Measurements from ENCODE around the gene CCNY. TPM values are rescaled to one million over a fixed set of nuclear protein-coding genes. Genes with fewer than 3 reads are reported as not detected.
"Not testable (repeated sequence)": the region's sequence is repeated elsewhere in the genome, so short reads cannot be mapped to it uniquely, and the experiment has no call there.

Gene CCNY
- polyA plus RNA-seq, 1 donor, result 55.2 TPM

DNA sequence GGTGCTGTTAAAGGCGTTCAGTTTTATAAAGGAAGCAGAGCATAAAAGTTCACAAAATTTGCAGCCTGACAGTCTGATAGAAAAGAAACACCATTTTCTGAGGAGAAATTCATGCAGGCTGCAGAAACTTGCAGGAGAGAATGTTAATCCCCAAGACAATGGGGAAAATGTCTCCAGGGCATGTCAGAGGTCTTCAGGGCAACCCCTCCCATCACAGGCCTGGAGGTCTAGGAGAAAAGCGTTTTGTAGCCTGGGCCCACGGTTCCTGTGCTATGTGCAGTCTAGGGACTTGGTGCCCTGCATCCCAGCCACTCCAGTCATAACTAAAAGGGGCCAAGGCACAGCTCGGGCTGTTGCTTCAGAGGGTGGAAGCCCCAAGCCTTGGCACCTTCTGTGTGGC, 200.5 kb downstream of the CCNY start:
- 100% methylated on average over 1 of the region's 4 CpGs for WGBS (ENCODE audit: insufficient coverage, low lambda C conversion rate)
- no peak for DNase-seq
- H3K36me3 ChIP-seq (ENCODE audit: control insufficient read depth, insufficient read depth, low read length), result peaks cover 50% of the 10 kb centered on the region
- H3K4me1 ChIP-seq (ENCODE audit: control insufficient read depth, insufficient read depth, low read length), result no peaks in the 10 kb centered on the region
- no peak overlapping the region for H3K4me3 ChIP-seq (ENCODE audit: low read length)
- H3K9me3 ChIP-seq (ENCODE audit: control insufficient read depth, low read depth, low read length), result no peaks in the 10 kb centered on the region
- H3K27ac ChIP-seq (ENCODE audit: low read length), result no peak overlapping the region
- H3K27me3 ChIP-seq (ENCODE audit: control insufficient read depth, insufficient read depth, low read length), result no peaks in the 10 kb centered on the region

- WGBS (ENCODE audit: insufficient coverage, low lambda C conversion rate), result no CpG with 5 or more reads among the region's 3 CpGs
- not testable (repeated sequence) for DNase-seq; H3K9me3 ChIP-seq (ENCODE audit: control insufficient read depth, low read depth, low read length); H3K4me1 ChIP-seq (ENCODE audit: control insufficient read depth, insufficient read depth, low read length); H3K27me3 ChIP-seq (ENCODE audit: control insufficient read depth, insufficient read depth, low read length); H3K27ac ChIP-seq (ENCODE audit: low read length); H3K4me3 ChIP-seq (ENCODE audit: low read length)
- H3K36me3 ChIP-seq (ENCODE audit: control insufficient read depth, insufficient read depth, low read length), result peaks cover 47% of the 10 kb centered on the region
Measured at GRCh38 chr10:35537925-35538324, 201.6 kb downstream of the CCNY start.

DNA sequence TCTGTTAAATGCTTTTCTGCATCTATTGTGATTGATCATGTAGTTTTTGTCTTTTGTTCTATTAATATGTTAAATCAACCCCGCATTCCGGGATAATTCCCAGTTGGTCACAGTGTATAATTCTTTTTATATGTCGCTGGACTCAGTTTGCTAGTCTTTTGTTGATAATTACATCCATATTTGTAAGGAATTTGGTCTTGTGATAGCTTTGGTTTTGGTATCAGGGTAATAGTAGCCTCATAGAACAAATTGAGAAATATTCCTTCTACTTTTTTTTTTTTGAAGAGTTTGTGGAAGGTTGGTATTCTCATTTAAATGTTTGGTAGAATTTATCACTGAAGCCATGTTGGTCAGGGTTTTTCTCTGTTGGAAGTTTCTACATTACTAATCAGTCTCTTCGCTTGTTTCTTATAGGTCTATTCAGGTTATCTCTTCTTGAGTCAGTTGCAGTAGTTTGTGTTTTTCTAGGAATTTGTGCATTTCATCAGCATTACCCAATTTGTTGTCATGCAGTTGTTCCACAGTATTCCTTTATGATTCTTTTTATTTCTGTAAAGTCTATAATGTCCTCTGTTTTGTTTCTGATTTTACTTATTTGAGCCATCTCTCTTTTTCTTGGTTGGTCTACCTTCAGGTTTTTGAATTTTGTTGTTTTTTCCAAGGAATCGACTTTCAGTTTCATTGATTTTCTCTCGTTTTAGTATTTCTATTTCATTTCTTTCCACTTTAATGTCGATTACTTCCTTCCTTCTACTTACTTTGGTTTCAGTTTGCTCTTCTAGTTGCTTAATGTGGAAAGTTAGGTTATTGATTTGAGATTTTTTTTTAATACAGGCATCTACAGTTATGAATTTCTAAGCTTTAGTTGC, 204.2 kb downstream of the CCNY start:
- DNase-seq, result no peak
- no peak overlapping the region for H3K4me3 ChIP-seq (ENCODE audit: low read length)
- H3K36me3 ChIP-seq (ENCODE audit: control insufficient read depth, insufficient read depth, low read length), result peaks cover 32% of the 10 kb centered on the region
- no peaks in the 10 kb centered on the region for H3K9me3 ChIP-seq (ENCODE audit: control insufficient read depth, low read depth, low read length)
- no peak overlapping the region for H3K27ac ChIP-seq (ENCODE audit: low read length)
- H3K4me1 ChIP-seq (ENCODE audit: control insufficient read depth, insufficient read depth, low read length), result no peaks in the 10 kb centered on the region
- 100% methylated on average over 3 of the region's 7 CpGs for WGBS (ENCODE audit: insufficient coverage, low lambda C conversion rate)
- no peaks in the 10 kb centered on the region for H3K27me3 ChIP-seq (ENCODE audit: control insufficient read depth, insufficient read depth, low read length)

DNA sequence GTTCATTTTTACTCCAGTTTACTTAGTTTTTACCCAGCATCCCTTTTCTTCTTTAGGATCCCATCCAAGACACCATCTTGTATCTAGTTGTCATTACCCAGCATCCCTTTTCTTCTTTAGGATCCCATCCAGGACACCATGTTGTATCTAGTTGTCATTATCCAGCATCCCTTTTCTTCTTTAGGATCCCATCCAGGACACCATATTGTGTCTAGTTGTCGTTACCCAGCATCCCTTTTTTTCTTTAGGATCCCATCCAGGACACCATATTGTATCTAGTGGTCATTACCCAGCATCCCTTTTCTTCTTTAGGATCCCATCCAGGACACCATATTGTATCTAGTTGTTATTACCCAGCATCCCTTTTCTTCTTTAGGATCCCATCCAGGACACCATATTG, 205.4 kb downstream of the CCNY start:
- Histone ChIP-seq H3K27me3 (ENCODE audit: control insufficient read depth, insufficient read depth, low read length) (no peaks in the 10 kb centered on the region), H3K4me3 (ENCODE audit: low read length) (no peak overlapping the region), H3K9me3 (ENCODE audit: control insufficient read depth, low read depth, low read length) (no peaks in the 10 kb centered on the region), H3K4me1 (ENCODE audit: control insufficient read depth, insufficient read depth, low read length) (peaks cover 3% of the 10 kb centered on the region), H3K36me3 (ENCODE audit: control insufficient read depth, insufficient read depth, low read length) (peaks cover 24% of the 10 kb centered on the region), H3K27ac (ENCODE audit: low read length) (no peak overlapping the region)
- no peak for DNase-seq
- WGBS (ENCODE audit: insufficient coverage, low lambda C conversion rate), result no CpG with 5 or more reads among the region's 1 CpG

DNA sequence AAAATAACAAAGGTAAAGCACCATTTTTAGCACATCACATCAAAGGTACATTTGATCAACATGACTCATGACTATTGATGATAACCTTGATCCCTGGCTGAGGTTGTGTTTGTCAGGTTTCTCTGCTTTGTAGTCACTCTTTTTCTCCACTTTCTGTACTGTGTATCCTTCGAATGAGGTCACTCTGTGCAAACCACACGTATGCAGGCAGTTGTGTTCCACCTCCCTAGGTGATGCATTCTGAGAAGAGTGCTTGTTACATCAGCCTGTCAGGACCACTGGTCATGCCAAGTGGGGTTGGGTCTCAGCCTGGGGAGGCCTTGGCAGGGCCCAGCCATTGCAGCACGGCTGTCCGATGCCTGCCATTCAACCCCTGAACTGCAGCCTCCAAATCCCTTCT, 206.0 kb downstream of the CCNY start:
- no peak for DNase-seq
- H3K9me3 ChIP-seq (ENCODE audit: control insufficient read depth, low read depth, low read length), result no peaks in the 10 kb centered on the region
- no CpG with 5 or more reads among the region's 4 CpGs for WGBS (ENCODE audit: insufficient coverage, low lambda C conversion rate)
- peaks cover 22% of the 10 kb centered on the region for H3K36me3 ChIP-seq (ENCODE audit: control insufficient read depth, insufficient read depth, low read length)
- H3K27ac ChIP-seq (ENCODE audit: low read length), result no peak overlapping the region
- peaks cover 3% of the 10 kb centered on the region for H3K4me1 ChIP-seq (ENCODE audit: control insufficient read depth, insufficient read depth, low read length)
- H3K4me3 ChIP-seq (ENCODE audit: low read length), result no peak overlapping the region
- no peaks in the 10 kb centered on the region for H3K27me3 ChIP-seq (ENCODE audit: control insufficient read depth, insufficient read depth, low read length)

DNA sequence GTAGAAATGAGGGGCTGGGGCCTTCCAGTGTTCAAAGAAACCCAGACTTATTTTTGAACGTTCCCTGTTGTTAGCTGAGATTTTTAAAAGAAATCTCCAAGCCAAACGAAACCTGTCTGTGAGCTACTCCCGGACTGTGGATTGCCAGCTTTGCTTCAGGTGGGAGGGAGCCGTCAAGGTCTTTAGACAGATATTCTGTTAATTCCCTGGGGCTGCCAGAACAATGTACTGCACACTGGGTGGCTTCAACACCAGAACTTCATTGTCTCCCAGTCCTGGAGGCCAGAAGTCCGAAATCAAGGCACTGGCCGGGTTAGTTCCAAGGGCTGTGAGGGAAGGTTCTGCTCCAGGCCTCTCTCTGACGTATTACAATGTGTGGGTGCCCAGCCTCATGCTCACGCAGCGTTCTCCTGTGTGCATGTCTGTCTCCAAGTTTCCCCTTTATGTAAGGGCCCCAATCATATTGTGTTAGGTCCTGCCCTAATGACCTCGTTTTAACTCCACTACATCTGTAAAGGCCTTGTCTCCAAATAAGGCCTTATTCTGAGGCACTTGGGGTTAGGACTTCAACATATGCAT, 208.9 kb downstream of the CCNY start:
- H3K4me1 ChIP-seq (ENCODE audit: control insufficient read depth, insufficient read depth, low read length), result peaks cover 3% of the 10 kb centered on the region
- WGBS (ENCODE audit: insufficient coverage, low lambda C conversion rate), result no CpG with 5 or more reads among the region's 10 CpGs
- no peaks in the 10 kb centered on the region for H3K27me3 ChIP-seq (ENCODE audit: control insufficient read depth, insufficient read depth, low read length)

DNA sequence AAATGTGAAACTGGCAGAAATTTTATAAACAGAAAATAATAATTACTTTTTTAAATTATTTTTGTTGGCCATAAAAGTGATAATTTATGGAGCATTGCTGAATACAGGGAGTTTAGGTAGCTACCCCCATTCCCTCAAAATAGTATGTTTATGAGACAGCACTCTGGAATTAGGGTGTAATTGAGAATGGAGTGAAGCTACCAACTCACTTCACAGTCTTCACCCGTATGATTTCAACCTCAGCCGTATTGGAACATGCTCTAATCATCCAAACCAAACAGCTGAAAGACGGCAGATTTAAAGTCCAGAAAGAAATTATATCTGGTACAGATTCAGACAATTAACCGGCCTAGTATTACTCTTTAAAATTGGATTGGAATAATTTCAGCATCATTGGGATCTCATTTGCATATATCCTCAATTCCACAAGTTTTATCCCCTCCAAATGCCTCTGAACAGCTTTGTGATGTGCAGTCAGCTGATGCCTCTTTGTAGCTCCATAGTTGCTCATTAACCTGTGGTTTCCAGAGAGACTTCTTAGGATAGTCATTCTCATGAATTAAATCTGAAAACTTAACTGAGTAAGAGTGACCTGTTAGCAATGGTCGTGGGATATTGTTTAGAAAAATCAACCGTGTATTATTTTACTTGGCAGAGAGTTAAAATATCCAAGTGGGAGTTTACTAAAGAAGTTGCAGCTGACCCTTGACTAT, 209.7 kb downstream of the CCNY start:
- Histone ChIP-seq H3K4me3 (ENCODE audit: low read length) (no peak overlapping the region), H3K4me1 (ENCODE audit: control insufficient read depth, insufficient read depth, low read length) (peaks cover 3% of the 10 kb centered on the region), H3K36me3 (ENCODE audit: control insufficient read depth, insufficient read depth, low read length) (peaks cover 41% of the 10 kb centered on the region), H3K27me3 (ENCODE audit: control insufficient read depth, insufficient read depth, low read length) (no peaks in the 10 kb centered on the region), H3K9me3 (ENCODE audit: control insufficient read depth, low read depth, low read length) (no peaks in the 10 kb centered on the region), H3K27ac (ENCODE audit: low read length) (no peak overlapping the region)
- no peak for DNase-seq
- WGBS (ENCODE audit: insufficient coverage, low lambda C conversion rate), result no CpG with 5 or more reads among the region's 6 CpGs

More for the DNA sequence above, 208.9 kb downstream of the CCNY start:
- no peak overlapping the region for H3K4me3 ChIP-seq (ENCODE audit: low read length)
- H3K27ac ChIP-seq (ENCODE audit: low read length), result no peak overlapping the region
- DNase-seq, result no peak
- H3K9me3 ChIP-seq (ENCODE audit: control insufficient read depth, low read depth, low read length), result no peaks in the 10 kb centered on the region
- peaks cover 36% of the 10 kb centered on the region for H3K36me3 ChIP-seq (ENCODE audit: control insufficient read depth, insufficient read depth, low read length)

GRCh38 chr10:35546824-35547225, 210.5 kb downstream of the CCNY start:
- DNase-seq, result no peak
- Histone ChIP-seq H3K36me3 (ENCODE audit: control insufficient read depth, insufficient read depth, low read length) (peaks cover 40% of the 10 kb centered on the region), H3K4me1 (ENCODE audit: control insufficient read depth, insufficient read depth, low read length) (peaks cover 3% of the 10 kb centered on the region), H3K9me3 (ENCODE audit: control insufficient read depth, low read depth, low read length) (no peaks in the 10 kb centered on the region), H3K4me3 (ENCODE audit: low read length) (no peak overlapping the region), H3K27ac (ENCODE audit: low read length) (no peak overlapping the region), H3K27me3 (ENCODE audit: control insufficient read depth, insufficient read depth, low read length) (no peaks in the 10 kb centered on the region)
- WGBS (ENCODE audit: insufficient coverage, low lambda C conversion rate), result no CpG with 5 or more reads among the region's 4 CpGs

GRCh38 chr10:35552650-35553342, 216.5 kb downstream of the CCNY start:
- Histone ChIP-seq H3K4me1 (ENCODE audit: control insufficient read depth, insufficient read depth, low read length) (no peaks in the 10 kb centered on the region), H3K27ac (ENCODE audit: low read length) (no peak overlapping the region), H3K27me3 (ENCODE audit: control insufficient read depth, insufficient read depth, low read length) (no peaks in the 10 kb centered on the region), H3K4me3 (ENCODE audit: low read length) (no peak overlapping the region), H3K36me3 (ENCODE audit: control insufficient read depth, insufficient read depth, low read length) (peaks cover 39% of the 10 kb centered on the region), H3K9me3 (ENCODE audit: control insufficient read depth, low read depth, low read length) (no peaks in the 10 kb centered on the region)
- no CpG with 5 or more reads among the region's 7 CpGs for WGBS (ENCODE audit: insufficient coverage, low lambda C conversion rate)
- no peak for DNase-seq

- Histone ChIP-seq H3K9me3 (ENCODE audit: control insufficient read depth, low read depth, low read length) (no peaks in the 10 kb centered on the region), H3K4me3 (ENCODE audit: low read length) (no peak overlapping the region), H3K4me1 (ENCODE audit: control insufficient read depth, insufficient read depth, low read length) (no peaks in the 10 kb centered on the region), H3K36me3 (ENCODE audit: control insufficient read depth, insufficient read depth, low read length) (peaks cover 40% of the 10 kb centered on the region), H3K27ac (ENCODE audit: low read length) (no peak overlapping the region), H3K27me3 (ENCODE audit: control insufficient read depth, insufficient read depth, low read length) (no peaks in the 10 kb centered on the region)
- no CpG with 5 or more reads among the region's 2 CpGs for WGBS (ENCODE audit: insufficient coverage, low lambda C conversion rate)
- DNase-seq, result no peak
Measured at GRCh38 chr10:35554036-35554435, 217.7 kb downstream of the CCNY start.
